GM18861 (cell line): ENCODE results near the gene COPS6.

Source experiments
- ATAC-seq: cut with Tn5 transposase; IDR thresholded peaks from one replicate; pipeline ENCODE4 v1.9.1; 2021; ENCODE audit not compliant: unreplicated experiment

The COPS6 gene

DNA sequence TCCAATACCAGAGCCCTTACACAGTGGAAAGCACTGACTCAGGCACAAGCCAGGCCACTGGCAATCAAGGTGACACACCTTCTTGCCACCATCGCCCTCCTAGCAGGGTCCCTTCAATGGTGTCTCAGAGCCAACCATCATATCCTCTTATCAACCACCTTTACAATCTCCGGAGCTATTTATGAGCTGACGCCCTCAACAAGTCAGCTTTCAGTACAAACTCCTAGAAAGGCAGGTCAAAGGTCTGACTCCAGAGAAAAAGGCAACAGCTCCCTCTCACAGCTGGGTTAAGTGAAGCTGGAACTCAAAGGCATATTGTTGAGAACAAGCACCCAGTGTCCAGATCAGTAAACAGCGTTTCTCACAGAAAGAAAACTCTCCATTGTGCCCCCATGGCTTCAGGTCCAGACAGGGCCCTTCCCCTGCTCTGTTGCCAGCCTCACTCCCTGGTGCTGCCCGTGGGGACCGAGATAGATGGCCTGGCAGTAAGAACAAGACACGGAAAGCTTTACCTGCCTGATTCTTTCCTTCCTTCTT is 9.7 kb upstream of the COPS6 start:
- ATAC-seq = no peak

DNA sequence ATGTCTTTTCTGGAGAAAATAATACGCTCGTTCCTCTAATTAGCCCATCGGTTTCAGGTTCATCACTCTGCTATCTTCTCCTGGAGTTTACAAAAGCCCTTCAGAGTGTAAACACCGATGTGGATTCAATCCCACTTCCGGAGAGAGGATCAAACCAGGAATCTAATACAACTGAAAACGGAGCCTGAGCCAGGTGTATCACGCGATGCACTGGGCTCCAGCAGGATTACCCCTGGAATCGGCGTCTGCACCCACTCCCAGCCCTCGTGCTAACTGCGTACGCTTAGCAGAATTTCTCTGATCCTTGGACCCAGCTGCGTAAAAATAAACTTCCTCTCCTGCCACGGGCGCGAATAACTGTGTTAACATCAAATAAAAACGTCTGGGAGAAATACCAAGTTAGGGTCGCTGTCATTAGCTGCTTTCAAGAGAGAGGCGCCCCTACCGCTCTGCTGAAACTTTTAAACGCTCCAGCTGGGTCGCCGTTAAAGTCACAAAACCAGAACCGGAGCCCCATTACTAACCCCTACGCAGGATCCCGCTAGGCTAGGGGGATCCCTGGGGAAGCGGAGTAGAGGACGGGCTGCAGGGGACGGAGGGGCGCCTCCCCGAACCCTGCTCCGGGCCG is 7.7 kb upstream of the COPS6 start:
- ATAC-seq = peak; percentile 3

DNA sequence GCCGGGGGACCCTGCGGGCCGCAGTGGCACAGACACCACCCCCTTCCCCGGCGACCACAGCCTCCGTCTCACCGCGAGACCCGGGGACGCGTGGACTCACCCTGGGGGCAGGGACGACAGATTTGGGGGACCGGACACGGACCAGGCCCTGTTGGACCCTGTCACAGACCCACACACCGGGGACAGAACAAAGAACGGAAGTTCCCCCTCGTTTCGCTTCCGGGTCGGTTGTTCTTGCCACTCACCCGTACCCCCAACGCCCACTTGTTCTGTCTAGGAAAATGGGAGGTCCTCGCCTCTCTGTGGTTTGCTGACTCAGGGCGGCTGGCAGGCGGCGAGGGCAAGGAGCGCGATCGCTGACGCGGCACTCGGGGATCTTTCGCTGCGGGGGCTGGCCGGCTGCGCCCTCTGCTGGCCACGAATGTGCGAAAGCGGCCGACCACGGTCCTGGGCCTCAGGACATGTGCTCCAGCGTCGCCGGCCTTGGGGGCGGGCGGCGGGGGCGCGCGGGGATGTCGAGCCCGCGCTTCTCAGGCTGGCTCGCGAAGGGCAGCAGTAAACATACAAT is 7.2 kb upstream of the COPS6 start, which contains the start of gene ZNF3:
ZNF3 (minus strand) TSS at position 189 of the 568 bp plus-strand sequence. CDS start 4,366 bp downstream, outside the sequence.
- peak; percentile 63 for ATAC-seq

DNA sequence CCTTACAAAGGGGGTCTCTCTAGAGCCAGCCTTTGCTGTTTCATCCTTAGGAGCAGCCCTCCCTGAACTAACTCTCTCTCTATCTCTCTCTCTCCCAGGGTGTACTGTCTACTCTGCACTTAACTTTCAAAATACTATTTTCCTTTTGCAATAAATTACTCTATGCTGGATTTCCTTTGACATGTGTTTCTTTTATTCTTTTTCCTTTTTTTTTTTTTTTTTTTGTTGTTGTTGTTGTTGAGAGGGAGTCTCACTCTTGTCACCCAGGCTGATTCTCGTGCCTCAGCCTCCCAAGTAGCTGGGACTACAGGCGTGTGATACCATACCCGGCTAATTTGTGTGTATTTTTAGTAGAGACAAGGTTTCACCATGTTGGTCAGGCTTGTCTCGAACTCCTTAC is 5.8 kb upstream of the COPS6 start:
- ATAC-seq = no peak

DNA sequence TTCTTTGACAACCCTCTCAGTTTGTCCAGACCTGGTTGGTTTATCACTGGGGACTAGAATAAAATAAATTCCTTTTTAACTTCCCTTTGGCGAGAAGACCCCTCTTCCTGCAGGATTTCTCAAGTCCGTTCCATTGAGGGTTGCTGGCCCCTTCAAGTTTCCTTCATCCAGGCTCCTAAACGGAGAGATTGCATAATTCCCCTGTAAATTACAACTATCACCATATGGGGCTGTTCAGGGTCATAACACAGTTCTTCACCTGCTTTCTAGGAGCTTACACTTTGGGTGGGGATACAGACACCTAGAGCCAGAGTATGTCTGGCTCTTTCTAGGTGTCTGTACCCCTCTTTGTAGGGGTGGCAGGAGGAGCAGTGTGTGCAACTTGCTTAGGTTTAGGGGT is 3.3 kb upstream of the COPS6 start:
- no peak for ATAC-seq

DNA sequence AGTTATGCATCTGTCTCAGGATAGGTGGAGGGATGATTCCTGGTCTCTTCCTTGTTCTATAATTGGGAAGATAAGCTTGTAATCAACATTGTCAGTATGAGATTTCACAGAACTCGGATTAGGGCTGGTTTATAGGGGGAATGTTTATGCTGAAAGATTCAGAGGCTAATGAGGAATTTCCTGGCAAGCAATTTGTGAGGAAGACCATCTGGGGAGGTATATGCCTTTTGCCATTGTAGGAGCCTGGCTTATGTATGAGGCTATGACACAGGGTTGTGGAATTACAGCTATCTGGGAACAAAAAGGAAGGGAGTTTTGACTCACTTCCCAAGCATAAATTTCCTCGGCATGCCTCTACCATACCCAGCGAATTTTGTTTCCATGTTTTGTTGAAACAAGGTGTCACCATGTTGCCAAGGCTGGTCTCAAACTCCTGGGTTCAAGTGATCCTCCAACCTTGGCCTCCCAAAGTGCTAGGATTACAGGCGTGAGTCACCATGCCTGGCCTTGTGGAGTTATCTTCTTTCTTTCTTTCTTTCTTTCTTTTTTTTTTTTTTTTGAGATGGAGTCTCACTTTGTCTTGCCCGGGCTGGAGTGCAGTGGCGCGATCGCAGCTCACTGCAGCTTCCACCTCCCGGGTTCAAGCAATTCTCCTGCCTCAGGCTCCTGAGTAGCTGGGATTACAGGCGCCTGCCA is 1.6 kb upstream of the COPS6 start:
- ATAC-seq = no peak

DNA sequence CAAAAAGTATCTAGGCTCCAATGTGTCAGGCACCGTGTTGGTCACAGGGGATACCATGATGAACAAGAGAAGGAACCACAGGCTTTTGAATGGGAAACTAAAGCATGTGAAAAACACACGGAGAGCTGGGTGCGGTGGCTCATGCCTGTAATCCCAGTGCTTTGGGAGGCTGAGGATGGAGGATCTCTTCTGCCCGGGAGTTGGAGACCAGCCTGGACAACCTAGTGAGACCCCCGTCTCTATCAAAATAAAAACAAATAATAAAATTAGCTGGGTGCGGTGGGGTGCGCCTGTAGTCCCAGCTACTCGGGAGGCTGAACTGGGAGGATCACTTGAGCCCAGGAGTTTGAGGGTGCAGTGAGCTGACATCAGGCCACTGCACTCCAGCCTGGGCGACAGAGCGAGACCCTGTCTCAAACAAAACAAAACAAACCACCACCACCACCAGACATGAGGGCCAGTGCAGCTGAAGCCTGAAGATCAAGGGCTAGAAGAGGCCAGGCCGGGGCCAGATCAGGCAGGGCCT is 611 bp upstream of the COPS6 start:
- no peak for ATAC-seq

DNA sequence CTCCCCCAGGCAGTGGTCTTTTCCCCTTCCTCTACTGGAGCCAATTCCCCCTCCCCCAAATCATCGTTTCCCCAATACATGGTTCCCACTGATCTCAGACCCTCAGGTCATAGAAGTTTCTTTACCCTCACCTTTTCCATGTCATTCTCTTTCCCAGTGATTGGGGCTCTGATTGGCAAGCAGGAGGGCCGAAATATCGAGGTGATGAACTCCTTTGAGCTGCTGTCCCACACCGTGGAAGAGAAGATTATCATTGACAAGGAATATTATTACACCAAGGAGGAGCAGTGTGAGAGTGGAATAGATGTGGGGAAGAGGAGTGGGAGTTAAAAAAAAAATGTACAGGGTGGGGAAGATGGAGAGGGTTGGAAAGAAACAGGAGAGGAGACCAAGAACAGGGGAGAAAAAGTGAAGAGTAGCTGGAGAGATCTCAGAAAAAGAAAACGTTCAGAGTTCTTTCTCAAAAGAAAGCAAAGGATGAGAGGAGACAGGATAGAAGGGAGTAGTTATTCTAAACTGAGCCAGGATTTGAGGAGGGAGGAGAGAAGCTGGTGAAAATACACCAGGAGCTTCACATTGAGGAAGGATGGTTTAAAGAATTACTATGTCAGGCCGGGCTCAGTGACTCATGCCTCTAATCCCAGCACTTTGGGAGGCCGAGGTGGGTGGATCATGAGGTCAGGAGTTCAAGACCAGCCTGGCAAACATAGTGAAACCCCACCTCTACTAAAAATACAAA is 858 bp downstream of the COPS6 start:
- no peak for ATAC-seq

DNA sequence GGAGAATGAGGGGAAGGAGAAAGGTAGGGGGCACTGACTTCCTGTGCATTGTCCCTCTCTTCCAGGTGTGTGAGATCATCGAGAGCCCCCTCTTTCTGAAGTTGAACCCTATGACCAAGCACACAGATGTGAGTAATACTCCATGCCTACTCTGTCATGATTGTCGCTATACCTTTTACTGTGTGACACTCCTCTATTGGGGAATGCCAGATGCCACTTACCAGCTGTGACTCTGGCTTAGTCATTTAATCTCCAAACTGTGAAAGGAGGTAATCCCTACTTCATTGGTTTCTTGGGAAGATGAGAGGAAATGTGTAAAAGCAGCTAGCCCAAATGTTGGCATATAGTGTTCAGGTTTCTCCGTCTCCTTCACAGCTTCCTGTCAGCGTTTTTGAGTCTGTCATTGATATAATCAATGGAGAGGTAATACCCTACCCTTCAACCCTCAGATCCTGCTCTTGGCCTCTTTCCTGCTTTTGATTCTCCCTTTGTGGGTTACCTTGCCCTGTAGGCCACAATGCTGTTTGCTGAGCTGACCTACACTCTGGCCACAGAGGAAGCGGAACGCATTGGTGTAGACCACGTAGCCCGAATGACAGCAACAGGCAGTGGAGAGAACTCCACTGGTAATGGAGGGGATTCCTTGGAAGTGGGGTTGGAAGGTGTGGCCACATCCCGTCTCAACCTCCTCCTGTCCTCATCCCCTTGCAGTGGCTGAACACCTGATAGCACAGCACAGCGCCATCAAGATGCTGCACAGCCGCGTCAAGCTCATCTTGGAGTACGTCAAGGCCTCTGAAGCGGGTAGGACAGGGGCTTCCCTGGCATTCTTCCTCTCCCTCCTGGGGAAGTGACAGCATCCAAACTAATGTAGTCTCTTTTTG is 2.0 kb downstream of the COPS6 start:
- ATAC-seq = no peak

DNA sequence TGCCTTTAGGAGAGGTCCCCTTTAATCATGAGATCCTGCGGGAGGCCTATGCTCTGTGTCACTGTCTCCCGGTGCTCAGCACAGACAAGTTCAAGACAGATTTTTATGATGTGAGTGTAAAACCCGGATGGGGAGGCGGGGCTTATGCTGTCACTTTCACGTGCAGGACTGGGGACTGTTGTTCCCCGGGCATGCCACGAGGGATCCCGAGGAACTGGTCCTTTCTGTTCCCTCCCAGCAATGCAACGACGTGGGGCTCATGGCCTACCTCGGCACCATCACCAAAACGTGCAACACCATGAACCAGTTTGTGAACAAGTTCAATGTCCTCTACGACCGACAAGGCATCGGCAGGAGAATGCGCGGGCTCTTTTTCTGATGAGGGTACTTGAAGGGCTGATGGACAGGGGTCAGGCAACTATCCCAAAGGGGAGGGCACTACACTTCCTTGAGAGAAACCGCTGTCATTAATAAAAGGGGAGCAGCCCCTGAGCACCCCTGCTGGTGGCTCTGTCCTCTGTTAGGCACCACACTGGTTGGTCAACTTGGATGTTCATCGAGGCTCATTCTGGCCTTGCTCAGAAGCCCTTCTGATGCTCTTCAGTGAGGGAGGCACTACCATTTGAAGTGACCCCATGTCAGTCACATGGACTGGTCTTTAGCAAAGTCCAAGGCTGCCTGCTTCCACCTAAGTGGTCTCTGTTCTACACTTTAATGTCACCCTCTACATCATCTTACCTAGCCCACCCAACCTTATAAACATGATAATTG is 2.8 kb downstream of the COPS6 start:
- ATAC-seq = no peak

DNA sequence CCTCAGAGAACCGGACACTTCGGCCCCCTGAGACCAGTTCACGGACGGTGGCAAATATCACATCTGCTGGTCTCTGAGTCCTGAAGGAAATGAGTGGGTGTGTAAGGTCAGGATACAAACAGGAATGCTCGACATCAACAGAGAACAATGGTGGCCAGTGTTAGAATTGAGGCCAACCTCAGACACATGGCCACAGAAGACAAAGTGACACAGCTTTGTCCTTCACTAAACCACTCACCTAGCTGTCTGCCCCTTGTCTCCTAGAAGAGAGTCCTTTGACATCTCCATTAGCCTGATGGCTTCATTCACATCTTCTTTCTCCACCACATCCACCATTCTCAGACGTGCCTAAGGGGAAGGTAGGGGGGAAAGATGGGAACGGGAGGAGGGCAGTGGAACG is 4.3 kb downstream of the COPS6 start:
- ATAC-seq = no peak

DNA sequence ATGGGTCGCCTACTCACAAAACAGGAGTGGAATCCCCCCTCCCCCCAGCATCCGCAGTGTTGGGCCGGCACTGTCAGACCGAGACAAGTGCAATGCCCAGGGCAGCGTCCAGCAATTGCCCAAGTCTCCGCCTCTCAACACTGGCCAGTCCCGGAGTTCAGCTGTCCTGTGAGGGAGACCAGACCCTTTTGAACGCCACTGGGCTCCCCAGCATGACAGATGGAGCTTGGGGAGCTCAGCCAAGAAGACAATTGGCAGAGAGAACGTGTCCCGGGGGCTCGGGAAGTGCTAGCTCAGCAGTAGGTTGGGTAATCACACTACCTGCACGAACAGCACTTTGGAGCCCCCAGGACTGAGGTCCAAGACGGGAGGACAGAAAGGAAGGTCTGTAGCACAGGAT is 4.7 kb downstream of the COPS6 start:
- no peak for ATAC-seq

DNA sequence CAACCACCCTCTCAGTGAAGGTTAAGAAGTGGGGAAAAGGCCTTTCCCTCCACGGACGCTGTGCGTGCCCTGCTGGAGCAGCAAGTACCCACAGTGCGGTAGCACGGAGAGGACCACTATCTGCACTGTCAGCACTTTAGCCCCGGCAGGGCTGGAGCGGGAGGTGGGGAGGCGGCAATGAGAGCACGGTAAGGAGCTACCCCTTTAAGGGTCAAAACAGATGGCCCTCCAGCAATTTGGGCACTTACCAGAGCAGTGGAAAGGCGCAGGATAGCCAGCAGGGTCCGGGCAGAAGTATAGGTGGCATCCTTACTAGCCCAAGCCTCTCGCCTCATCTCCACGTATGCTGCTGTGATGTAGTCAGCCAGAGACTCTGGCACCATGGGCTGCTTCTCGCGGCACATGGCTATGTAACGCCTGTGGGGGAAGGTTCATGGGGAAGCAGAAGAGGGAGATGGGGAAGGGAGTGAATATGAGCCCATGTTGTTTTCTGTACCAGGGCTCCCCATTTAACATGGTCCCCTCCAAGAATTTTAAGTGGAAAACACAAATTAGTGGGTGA is 5.2 kb downstream of the COPS6 start:
- ATAC-seq = no peak

DNA sequence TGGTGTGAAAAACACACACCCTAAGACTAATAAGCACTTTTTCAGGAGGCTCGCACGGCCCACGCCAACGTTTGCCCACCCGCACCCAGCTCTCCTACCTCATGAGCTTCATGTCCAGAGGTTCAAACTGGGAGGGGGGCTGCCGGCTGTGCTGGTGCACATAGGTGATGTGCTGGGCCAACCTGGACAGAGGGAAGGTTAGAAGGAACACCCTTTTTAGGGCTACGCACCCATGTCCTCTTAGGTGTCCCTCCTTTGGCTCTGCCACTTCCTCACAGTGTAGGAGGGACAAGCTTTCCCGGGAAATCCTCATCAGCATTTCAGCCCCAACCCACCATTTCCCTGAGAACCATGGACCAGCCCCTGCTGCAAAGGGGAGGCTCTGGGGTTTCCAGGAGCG is 6.5 kb downstream of the COPS6 start:
- no peak for ATAC-seq

DNA sequence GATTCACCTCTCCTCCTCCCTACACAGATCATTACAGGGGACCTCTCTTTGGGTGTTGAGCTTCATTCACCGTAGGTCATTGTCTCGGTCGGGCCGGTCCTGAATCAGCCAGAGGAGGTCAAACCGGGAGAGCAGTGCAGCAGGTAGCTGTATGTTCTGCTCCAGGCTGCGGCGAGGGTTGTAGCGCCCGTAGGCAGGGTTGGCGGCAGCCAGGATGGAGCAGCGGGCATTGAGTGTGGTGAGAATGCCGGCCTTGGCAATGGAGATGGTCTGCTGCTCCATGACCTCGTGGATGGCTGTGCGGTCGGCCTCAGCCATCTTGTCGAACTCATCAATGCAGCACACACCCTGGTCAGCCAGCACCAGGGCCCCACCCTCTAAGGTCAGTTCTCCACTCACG is 6.9 kb downstream of the COPS6 start:
- no peak for ATAC-seq

DNA sequence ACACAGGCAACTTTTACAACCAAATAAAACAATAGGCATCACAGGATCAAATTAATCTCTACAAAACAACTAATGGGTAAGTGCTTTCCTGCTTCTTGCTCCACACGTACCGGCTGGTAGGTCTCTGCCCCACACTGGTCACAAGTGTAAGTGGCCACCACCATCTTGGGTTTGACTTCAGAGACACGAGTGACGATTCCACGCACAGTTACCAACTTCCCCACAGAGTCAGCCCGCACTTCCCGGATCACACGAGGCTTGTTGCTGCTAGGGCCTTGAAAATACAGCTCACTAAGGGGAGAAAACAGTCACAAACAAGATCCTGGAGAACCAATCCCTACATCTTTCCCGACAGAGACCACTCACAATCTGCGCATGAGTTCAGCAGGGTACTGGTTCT is 10.1 kb downstream of the COPS6 start:
- no peak for ATAC-seq

DNA sequence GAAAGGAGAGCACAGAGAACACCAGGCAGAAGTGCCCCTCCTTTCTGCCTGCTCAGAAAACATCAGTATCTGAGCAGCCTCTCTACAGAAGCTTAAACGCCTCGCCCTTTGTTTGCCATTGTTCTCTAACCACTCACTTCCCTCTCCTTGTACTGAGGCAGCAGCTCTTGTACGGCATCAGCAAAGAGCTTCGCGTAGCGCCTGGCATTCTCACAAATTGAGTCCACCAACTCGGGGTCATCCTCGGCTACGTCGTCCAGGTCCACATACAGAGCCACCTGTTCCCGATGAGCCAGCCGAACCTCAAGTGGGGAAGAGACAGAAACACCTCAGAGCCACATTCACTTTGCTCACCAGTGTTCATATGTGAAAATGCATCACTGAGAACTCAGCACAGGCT is 10.7 kb downstream of the COPS6 start:
- ATAC-seq = no peak

DNA sequence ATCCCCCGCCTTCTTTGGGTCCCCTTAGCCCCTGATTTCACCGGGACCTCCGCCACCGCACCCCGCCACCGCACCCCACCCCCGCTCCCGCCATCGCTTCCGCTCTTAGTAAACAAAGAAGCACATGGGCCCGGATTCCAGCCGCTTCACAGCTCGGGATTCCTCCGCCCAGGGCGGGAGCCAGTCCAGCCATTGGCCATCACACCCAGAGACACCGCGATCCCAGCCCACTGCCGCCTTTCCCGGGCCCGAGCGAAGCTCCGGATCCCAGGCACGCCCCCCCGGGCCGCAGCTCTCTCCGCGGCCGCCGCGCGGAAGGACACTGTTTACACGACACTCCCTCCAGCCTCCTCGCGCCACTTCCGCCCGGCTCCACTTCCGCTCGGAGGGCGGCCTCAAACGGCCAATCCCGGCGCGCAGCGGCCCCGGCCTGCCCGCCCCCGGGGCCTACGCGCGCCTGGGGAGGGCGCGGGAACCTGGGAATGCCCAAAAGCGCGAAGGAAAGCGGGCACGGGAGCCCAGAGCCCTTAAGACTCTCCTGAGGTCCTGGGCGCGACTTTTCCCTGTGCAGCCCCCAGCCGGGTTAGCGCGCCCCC is 11.7 kb downstream of the COPS6 start:
- peak; percentile 54 for ATAC-seq
